ENCODE measurements around the gene PRELID1.

PRELID1 gene

DNA sequence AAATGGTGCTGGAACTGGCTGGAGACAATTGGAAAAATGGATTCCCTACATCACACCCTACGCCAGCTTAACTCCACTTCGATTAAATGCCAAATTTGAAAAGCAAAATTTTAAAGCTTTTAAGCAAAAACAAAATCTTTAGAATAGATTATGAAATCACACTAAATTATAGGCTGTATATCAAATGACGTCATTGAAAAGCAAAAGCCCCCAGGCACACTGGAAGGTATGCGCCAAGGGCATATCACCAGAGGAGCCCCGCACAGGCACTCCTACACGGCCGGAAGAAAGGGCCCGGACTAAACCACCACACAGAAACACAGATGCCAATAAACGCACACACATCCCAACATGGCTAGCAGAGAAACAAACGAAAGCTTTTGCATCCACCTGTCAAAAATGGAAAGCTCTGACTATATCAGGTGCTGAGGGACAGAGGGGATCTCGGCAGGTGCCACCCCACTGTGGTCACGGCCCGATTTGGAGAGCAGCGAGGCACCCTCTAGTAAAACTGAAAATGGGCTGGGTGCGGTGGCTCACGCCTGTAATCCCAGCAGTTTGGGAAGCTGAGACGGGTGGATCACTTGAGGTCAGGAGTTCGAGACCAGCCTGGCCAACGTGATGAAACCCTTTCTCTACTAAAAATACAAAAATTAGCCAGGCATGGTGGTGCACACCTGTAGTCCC lies 25.1 kb downstream of the PRELID1 start:
- ChIA-PET POLR2A (ENCODE audit: low non-redundant PET) (no interaction called here), CTCF (interaction anchor here (0.9 to 2.0 kb wide), 2 partner anchors 10 to 11 kb away, joined by 4 to 8 read pairs; no protein-coding TSS in a partner anchor)
- no peak for DNase-seq (ENCODE audit: low spot score)
- no peak for TF ChIP-seq CTCF (conservative IDR thresholded peaks at IDR 0.05; ENCODE audit: low read depth)
- H3K27ac ChIP-seq, result peak overlapping the region; percentile 44; the same call in 1 of the 2 replicates

DNA sequence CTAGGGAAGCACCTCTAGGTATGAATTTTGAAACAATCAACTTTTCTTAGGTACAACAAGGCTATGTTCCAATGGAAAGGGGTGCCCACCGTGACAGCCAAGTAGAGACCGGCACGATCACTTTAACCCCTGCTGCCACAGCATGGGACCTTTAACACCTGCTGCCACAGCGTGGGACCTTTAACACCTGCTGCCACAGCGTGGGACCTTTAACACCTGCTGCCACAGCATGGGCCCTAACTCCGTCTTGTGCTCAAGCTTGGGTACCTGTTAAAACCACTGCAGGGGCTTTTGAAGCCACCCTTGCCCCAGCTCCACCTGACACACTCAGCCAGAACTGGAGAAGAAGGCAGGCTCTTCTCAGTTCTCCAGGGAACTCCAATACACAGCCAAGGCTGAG lies 26.3 kb downstream of the PRELID1 start:
- no peak for DNase-seq (ENCODE audit: low spot score)
- TF ChIP-seq CTCF (conservative IDR thresholded peaks at IDR 0.05; ENCODE audit: low read depth), result no peak
- POLR2A ChIA-PET (ENCODE audit: low non-redundant PET), result no interaction called here
- H3K27ac ChIP-seq, result no peak overlapping the region
- CTCF ChIA-PET, result interaction anchor here (0.8 kb wide), 1 partner anchor 12 kb away, joined by 3 read pairs; no protein-coding TSS in a partner anchor

DNA sequence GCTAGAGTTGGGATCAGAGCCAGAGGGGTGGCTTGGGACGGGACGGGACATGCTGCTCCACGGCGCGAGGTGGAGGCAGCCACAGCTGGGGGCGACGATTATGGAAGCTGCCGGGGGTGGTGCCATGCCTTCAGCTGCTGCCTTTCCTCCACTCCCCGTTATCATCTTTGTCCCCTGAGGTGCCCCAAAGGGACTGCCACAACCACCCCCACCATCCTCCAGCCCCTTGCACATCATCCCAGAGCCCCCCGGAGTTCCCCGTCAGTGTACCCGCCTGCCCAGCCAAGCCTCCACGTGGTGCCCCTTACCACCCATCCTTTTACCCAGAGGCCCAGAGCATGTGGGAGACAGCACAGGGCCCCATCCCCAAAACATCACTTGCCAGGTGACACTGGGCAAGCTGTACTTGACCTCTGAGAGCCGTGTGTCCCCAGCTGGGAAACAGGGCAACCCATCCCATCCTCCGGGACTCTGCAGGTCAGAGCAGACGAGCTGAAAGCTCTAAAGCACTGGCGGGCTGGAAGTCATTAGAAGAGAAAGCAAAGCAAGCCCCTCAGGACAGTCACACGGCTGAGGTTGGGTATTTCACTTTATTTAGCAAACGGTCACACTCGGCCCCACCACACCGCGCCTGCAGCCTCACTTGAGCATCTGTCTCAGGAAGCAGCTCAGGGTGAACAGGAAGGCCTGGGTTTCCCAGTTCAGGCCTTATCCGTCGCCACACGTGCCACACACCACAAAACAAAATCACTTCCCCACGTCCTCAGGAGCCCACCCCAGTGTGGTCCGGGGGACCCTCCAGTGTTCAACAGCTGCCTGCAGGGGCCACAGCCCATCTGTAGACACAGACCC lies 27.6 kb downstream of the PRELID1 start:
- no peak overlapping the region for H3K27ac ChIP-seq
- no peak for DNase-seq (ENCODE audit: low spot score)
- CTCF ChIA-PET, result no interaction called here
- POLR2A ChIA-PET (ENCODE audit: low non-redundant PET), result no interaction called here
- no peak for TF ChIP-seq CTCF (conservative IDR thresholded peaks at IDR 0.05; ENCODE audit: low read depth)

- H3K27ac ChIP-seq, result no peak overlapping the region; the same call in 1 of the 2 replicates
- ChIA-PET CTCF (no interaction called here), POLR2A (ENCODE audit: low non-redundant PET) (no interaction called here)
- TF ChIP-seq CTCF (conservative IDR thresholded peaks at IDR 0.05; ENCODE audit: low read depth), result no peak
- DNase-seq (ENCODE audit: low spot score), result no peak
Measured at GRCh38 chr5:177332031-177332895, 28.7 kb downstream of the PRELID1 start.

- DNase-seq (ENCODE audit: low spot score), result no peak
- no peak for TF ChIP-seq CTCF (conservative IDR thresholded peaks at IDR 0.05; ENCODE audit: low read depth)
- no peak overlapping the region; the same call in 1 of the 2 replicates for H3K27ac ChIP-seq
- CTCF ChIA-PET, result no interaction called here
- POLR2A ChIA-PET (ENCODE audit: low non-redundant PET), result no interaction called here
Measured at GRCh38 chr5:177332896-177333260, 29.3 kb downstream of the PRELID1 start.
